Esophagus muscularis mucosa (tissue), 4 donors: ENCODE results near the gene ITPR2. TPM values are rescaled to one million over a fixed set of nuclear protein-coding genes. Genes with fewer than 3 reads are reported as not detected.
"Not testable (repeated sequence)": the region's sequence is repeated elsewhere in the genome, so short reads cannot be mapped to it uniquely, and the experiment has no call there.

ENCODE experiments used
- DNase-seq: peaks from one replicate; pipeline ENCODE4 v3.0.0-alpha.2; 2017; ENCODE audit errors: extremely low spot score
- H3K27ac ChIP-seq, 4 donors: fragments of 200-600 bp; sonication (generic); replicated peaks in 1 of 4; 1 replicate in 3 of 4; 2 replicates in 1 of 4; pipeline ENCODE4 v1.5.1; 2016 to 2019; ENCODE audit warnings: mild to moderate bottlenecking in 1 of 4
- H3K27me3 ChIP-seq, 4 donors: fragments of 200-600 bp; sonication (generic); one replicate each; pipeline versions ENCODE4 v1.5.1 to v1.6.0; 2016 to 2019
- H3K36me3 ChIP-seq, 4 donors: fragments of 200-600 bp; sonication (generic); one replicate each; pipeline ENCODE4 v1.5.1; 2016 to 2019
- H3K4me1 ChIP-seq, 4 donors: fragments of 200-600 bp; sonication (generic); one replicate each; pipeline ENCODE4 v1.5.1; 2016 to 2019
- H3K4me3 ChIP-seq, 4 donors: fragments of 200-600 bp; sonication (generic); 1 replicate in 2 of 4; 2 replicates in 2 of 4; pipeline ENCODE4 v1.5.1; 2016 to 2019; ENCODE audit warnings: mild to moderate bottlenecking in 4 of 4, moderate library complexity in 1 of 4
- H3K9me3 ChIP-seq, 4 donors: fragments of 200-600 bp; sonication (generic); 1 replicate in 3 of 4; 2 replicates in 1 of 4; pipeline ENCODE4 v1.5.1; 2016 to 2019
- CTCF ChIP-seq, 3 experiments: fragments of 200-600 bp in 2 of 3; fragments of 450-650 bp in 1 of 3; sonication (generic) in 2 of 3; IDR thresholded peaks; one replicate each; pipeline ENCODE4 v1.5.1; 2017 to 2019; ENCODE audit warnings: antibody characterized with exemption in 3 of 3, mild to moderate bottlenecking in 2 of 3, moderate library complexity in 1 of 3
- EP300 ChIP-seq: sonication (generic); formaldehyde crosslinking; IDR thresholded peaks from one replicate; pipeline ENCODE4 v1.6.1; 2017; ENCODE audit warnings: antibody characterized with exemption
- POLR2A ChIP-seq: fragments of 450-650 bp; IDR thresholded peaks from one replicate; pipeline ENCODE4 v1.6.1; 2017; ENCODE audit warnings: antibody characterized with exemption, moderate library complexity, mild to moderate bottlenecking, low read depth
- POLR2AphosphoS5 ChIP-seq, 2 donors: sonication (generic); formaldehyde crosslinking; IDR thresholded peaks; one replicate each; pipeline ENCODE4 v1.6.1; 2017; ENCODE audit warnings: antibody characterized with exemption in 2 of 2
- WGBS: methylation state at CpG from one replicate; pipeline ENCODE4 v1.1.5; 2018; 5-methylcytosine and 5-hydroxymethylcytosine counted together
- intact Hi-C: fragments of 100-400 bp; cut with DNase I; formaldehyde crosslinking; loops from one replicate; pipeline ENCODE4 v1.15.1; 2023
- total RNA-seq, 4 donors: library from RNA; depleted of rRNA; stranded (reverse); fragments of >200 nt; gene quantifications; one replicate each; pipeline versions ENCODE4 v1.1.0 to v1.2.1, GENCODE V29; 2016

Gene ITPR2
- total RNA-seq, 4 donors from 2014 or later, result 23.7 to 26.6 (median 25.4) TPM

- H3K27me3 ChIP-seq, result no peaks in the 10 kb centered on the region
- no peaks in the 10 kb centered on the region for H3K9me3 ChIP-seq
- no peaks in the 10 kb centered on the region for H3K36me3 ChIP-seq
- H3K4me3 ChIP-seq, result no peak overlapping the region
- intact Hi-C loops, result no loop called here
- no peak for TF ChIP-seq CTCF (IDR thresholded peaks at IDR 0.05)
- no peak for TF ChIP-seq POLR2AphosphoS5 (IDR thresholded peaks at IDR 0.05)
- TF ChIP-seq EP300, result no peak
- no peak for TF ChIP-seq POLR2A
- H3K4me1 ChIP-seq, result no peaks in the 10 kb centered on the region
- H3K27ac ChIP-seq, result no peak overlapping the region
- no peak for DNase-seq
- 96% methylated on average over 8 of the region's 8 CpGs for WGBS
Measured at GRCh38 chr12:26610774-26611173, 222.2 kb downstream of the ITPR2 start.

GRCh38 chr12:26609986-26610385, 223.0 kb downstream of the ITPR2 start:
- Histone ChIP-seq H3K27me3 (no peaks in the 10 kb centered on the region), H3K27ac (no peak overlapping the region), H3K4me1 (no peaks in the 10 kb centered on the region), H3K36me3 (no peaks in the 10 kb centered on the region), H3K9me3 (no peaks in the 10 kb centered on the region), H3K4me3 (no peak overlapping the region)
- TF ChIP-seq POLR2AphosphoS5 (IDR thresholded peaks at IDR 0.05), result no peak
- TF ChIP-seq CTCF (IDR thresholded peaks at IDR 0.05), result no peak
- TF ChIP-seq EP300, result no peak
- TF ChIP-seq POLR2A, result no peak
- DNase-seq, result no peak
- WGBS, result 74% methylated on average over 1 of the region's 1 CpG
- intact Hi-C loops, result no loop called here

GRCh38 chr12:26608706-26609105, 224.3 kb downstream of the ITPR2 start:
- 79% methylated on average over 2 of the region's 2 CpGs for WGBS
- intact Hi-C loops, result no loop called here

GRCh38 chr12:26608273-26608672, 224.7 kb downstream of the ITPR2 start:
- H3K9me3 ChIP-seq, result no peaks in the 10 kb centered on the region
- no peaks in the 10 kb centered on the region for H3K27me3 ChIP-seq
- 96% methylated on average over 7 of the region's 12 CpGs for WGBS
- no peak for DNase-seq
- intact Hi-C loops, result no loop called here
- H3K4me1 ChIP-seq, result no peaks in the 10 kb centered on the region
- H3K4me3 ChIP-seq, result no peak overlapping the region
- H3K27ac ChIP-seq, result no peak overlapping the region
- H3K36me3 ChIP-seq, result no peaks in the 10 kb centered on the region
- TF ChIP-seq EP300, result no peak
- TF ChIP-seq CTCF (IDR thresholded peaks at IDR 0.05), result no peak
- no peak for TF ChIP-seq POLR2A
- no peak for TF ChIP-seq POLR2AphosphoS5 (IDR thresholded peaks at IDR 0.05)

More at GRCh38 chr12:26608706-26609105, 224.3 kb downstream of the ITPR2 start:
- no peak for DNase-seq
- no peaks in the 10 kb centered on the region for H3K4me1 ChIP-seq
- TF ChIP-seq POLR2A (no peak), EP300 (no peak), CTCF (IDR thresholded peaks at IDR 0.05) (no peak), POLR2AphosphoS5 (IDR thresholded peaks at IDR 0.05) (no peak)
- H3K27ac ChIP-seq, result no peak overlapping the region
- H3K27me3 ChIP-seq, result no peaks in the 10 kb centered on the region
- H3K36me3 ChIP-seq, result no peaks in the 10 kb centered on the region
- no peak overlapping the region for H3K4me3 ChIP-seq
- no peaks in the 10 kb centered on the region for H3K9me3 ChIP-seq

GRCh38 chr12:26606911-26607310, 226.1 kb downstream of the ITPR2 start:
- Histone ChIP-seq H3K4me3 (no peak overlapping the region), H3K36me3 (peaks cover 0 to 5% (median 0%) of the 10 kb centered on the region in 4 donors), H3K27me3 (no peaks in the 10 kb centered on the region), H3K4me1 (no peaks in the 10 kb centered on the region), H3K27ac (no peak overlapping the region), H3K9me3 (no peaks in the 10 kb centered on the region)
- intact Hi-C loops, result no loop called here
- TF ChIP-seq EP300, result no peak
- no peak for TF ChIP-seq POLR2AphosphoS5 (IDR thresholded peaks at IDR 0.05)
- TF ChIP-seq CTCF (IDR thresholded peaks at IDR 0.05), result no peak
- TF ChIP-seq POLR2A, result no peak
- DNase-seq, result no peak

- H3K36me3 ChIP-seq, result peaks cover 0 to 16% (median 4%) of the 10 kb centered on the region in 4 donors
- H3K27me3 ChIP-seq, DNase-seq, H3K4me1 ChIP-seq, intact Hi-C loops, H3K4me3 ChIP-seq, H3K27ac ChIP-seq, H3K9me3 ChIP-seq: not testable (repeated sequence)
- WGBS, result 92% methylated on average over 7 of the region's 7 CpGs
Measured at GRCh38 chr12:26604813-26605212, 228.2 kb downstream of the ITPR2 start.
